Epithelial cell of esophagus (primary cell): Measurements from ENCODE around the gene RPRML.

ENCODE experiments used
- DNase-seq: peaks from one replicate; pipeline ENCODE4 v3.0.0; 2010; ENCODE audit warnings: low read depth
- H3K4me3 ChIP-seq: 2 replicates; pipeline ENCODE4 v1.5.1; 2011; ENCODE audit warnings: mild to moderate bottlenecking, low read length, control low read depth
- CTCF ChIP-seq: IDR thresholded peaks from 2 replicates; pipeline ENCODE4 v1.5.1; 2011; ENCODE audit warnings: low read depth, mild to moderate bottlenecking, low read length, control low read depth, inconsistent platforms; ENCODE audit not compliant: insufficient read depth; ENCODE audit errors: missing control alignments

RPRML gene

GRCh38 chr17:46931596-46931995 lies 47.5 kb downstream of the RPRML start:
- H3K4me3 ChIP-seq = no peak overlapping the region
- no peak for DNase-seq
- TF ChIP-seq CTCF = no peak

- TF ChIP-seq CTCF = no peak
- DNase-seq = no peak
- no peak overlapping the region for H3K4me3 ChIP-seq
These were observed 49.0 kb downstream of the RPRML start for GRCh38 chr17:46930051-46930450.

- peak; percentile 95 for DNase-seq
- no peak overlapping the region for H3K4me3 ChIP-seq
- no peak for TF ChIP-seq CTCF
These were observed 49.6 kb downstream of the RPRML start for GRCh38 chr17:46929413-46929812.

GRCh38 chr17:46928467-46929261 lies 50.4 kb downstream of the RPRML start:
- no peak for DNase-seq
- TF ChIP-seq CTCF = no peak
- H3K4me3 ChIP-seq = no peak overlapping the region
